H9 (cell line): ENCODE measurements around the gene OR6V1. TPM values are rescaled to one million over a fixed set of nuclear protein-coding genes. Genes with fewer than 3 reads are reported as not detected.

Experiments
- DNase-seq: peaks from one replicate; pipeline ENCODE4 v3.0.0-alpha.2; 2017
- H2AFZ ChIP-seq: one replicate; pipeline ENCODE4 v1.6.1; 2013; ENCODE audit warnings: mild to moderate bottlenecking, low read length, control low read depth, moderate library complexity
- H2AK5ac ChIP-seq: 2 replicates; pipeline ENCODE4 v1.6.1; 2013; ENCODE audit warnings: low read length, control low read depth, mixed read lengths; ENCODE audit not compliant: insufficient read length
- H2BK120ac ChIP-seq: one replicate; pipeline ENCODE4 v1.6.1; 2013; ENCODE audit warnings: low read depth, mild to moderate bottlenecking, low read length, control low read depth, inconsistent platforms; ENCODE audit not compliant: poor library complexity, severe bottlenecking
- H2BK12ac ChIP-seq: 2 replicates; pipeline ENCODE4 v1.6.1; 2013; ENCODE audit warnings: low read length, control low read depth, mixed read lengths, low read depth; ENCODE audit not compliant: insufficient read length
- H2BK15ac ChIP-seq: 2 replicates; pipeline ENCODE4 v1.6.1; 2013; ENCODE audit warnings: low read depth, low read length, control low read depth
- H2BK20ac ChIP-seq: one replicate; pipeline ENCODE4 v1.6.1; 2013; ENCODE audit warnings: low read depth, mild to moderate bottlenecking, low read length, control low read depth, inconsistent platforms; ENCODE audit not compliant: poor library complexity, severe bottlenecking
- H2BK5ac ChIP-seq: 2 replicates; pipeline ENCODE4 v1.6.1; 2013; ENCODE audit warnings: low read length, control low read depth, mixed read lengths; ENCODE audit not compliant: insufficient read length
- H3K14ac ChIP-seq: 2 replicates; pipeline ENCODE4 v1.6.1; 2013; ENCODE audit warnings: low read length, control low read depth; ENCODE audit not compliant: insufficient read depth
- H3K18ac ChIP-seq: 2 replicates; pipeline ENCODE4 v1.6.1; 2013; ENCODE audit warnings: low read depth, mild to moderate bottlenecking, mixed read lengths, low read length, control low read depth; ENCODE audit not compliant: insufficient read length
- H3K23ac ChIP-seq: 2 replicates; pipeline ENCODE4 v1.6.1; 2013; ENCODE audit warnings: low read length, control low read depth, mixed read lengths, low read depth; ENCODE audit not compliant: insufficient read length
- H3K23me2 ChIP-seq: 2 replicates; pipeline ENCODE4 v1.6.1; 2013; ENCODE audit warnings: low read depth, mild to moderate bottlenecking, mixed read lengths, low read length, control low read depth; ENCODE audit not compliant: insufficient read length, poor library complexity, severe bottlenecking
- H3K27ac ChIP-seq: 2 replicates; pipeline ENCODE4 v1.5.1; 2013; ENCODE audit warnings: low read length, control low read depth, mixed read lengths, low read depth; ENCODE audit not compliant: insufficient read length
- H3K27me3 ChIP-seq: 2 replicates; pipeline ENCODE4 v1.6.1; 2013; ENCODE audit warnings: low read length, control low read depth, inconsistent platforms; ENCODE audit not compliant: insufficient read depth
- H3K4ac ChIP-seq: 2 replicates; pipeline ENCODE4 v1.6.1; 2013; ENCODE audit warnings: low read depth, mild to moderate bottlenecking, control low read depth, inconsistent platforms, low read length, moderate library complexity
- H3K4me1 ChIP-seq: 2 replicates; pipeline ENCODE4 v1.6.1; 2013; ENCODE audit warnings: low read length, control low read depth, inconsistent platforms; ENCODE audit not compliant: insufficient read depth
- H3K4me2 ChIP-seq: 2 replicates; pipeline ENCODE4 v1.6.1; 2013; ENCODE audit warnings: low read length, control low read depth, mixed read lengths; ENCODE audit not compliant: insufficient read length, insufficient read depth
- H3K56ac ChIP-seq: 2 replicates; pipeline ENCODE4 v1.6.1; 2013; ENCODE audit warnings: low read depth, mild to moderate bottlenecking, mixed read lengths, low read length, control low read depth; ENCODE audit not compliant: insufficient read length
- H3K79me1 ChIP-seq: 2 replicates; pipeline ENCODE4 v1.6.1; 2013; ENCODE audit warnings: low read depth, mild to moderate bottlenecking, moderate library complexity, low read length, control low read depth, inconsistent platforms; ENCODE audit not compliant: insufficient read depth, poor library complexity, severe bottlenecking
- H3K79me2 ChIP-seq: 2 replicates; pipeline ENCODE4 v1.6.1; 2013; ENCODE audit warnings: low read length, control low read depth, inconsistent platforms; ENCODE audit not compliant: insufficient read depth
- H3K9ac ChIP-seq: 2 replicates; pipeline ENCODE4 v1.6.1; 2013; ENCODE audit warnings: low read length, control low read depth, mixed read lengths; ENCODE audit not compliant: insufficient read length; ENCODE audit errors: extremely low read depth
- H3K9me3 ChIP-seq: one replicate; pipeline ENCODE4 v1.6.1; 2013; ENCODE audit warnings: low read depth, low read length, inconsistent platforms; ENCODE audit not compliant: control insufficient read depth
- H3T11ph ChIP-seq: one replicate; pipeline ENCODE4 v1.6.1; 2013; ENCODE audit warnings: mild to moderate bottlenecking, low read length, control low read depth, inconsistent platforms
- H4K20me1 ChIP-seq: one replicate; pipeline ENCODE4 v1.6.1; 2013; ENCODE audit not compliant: control insufficient read depth, insufficient read length, insufficient read depth
- H4K5ac ChIP-seq: 2 replicates; pipeline ENCODE4 v1.6.1; 2013; ENCODE audit warnings: low read depth, mild to moderate bottlenecking, mixed read lengths, low read length, control low read depth; ENCODE audit not compliant: insufficient read length
- H4K8ac ChIP-seq: replicated peaks from 2 replicates; pipeline ENCODE4 v1.6.1; 2013; ENCODE audit warnings: low read length, control low read depth, mixed read lengths, low read depth; ENCODE audit not compliant: insufficient read length
- H4K91ac ChIP-seq: 2 replicates; pipeline ENCODE4 v1.6.1; 2013; ENCODE audit warnings: low read depth, mild to moderate bottlenecking, moderate library complexity, mixed read lengths, low read length, control low read depth; ENCODE audit not compliant: insufficient read length
- H3K27ac Mint-ChIP-seq, 3 experiments: 2 replicates in 2 of 3; 3 replicates in 1 of 3; pipeline ENCODE4 v1.8.0; 2020 to 2021; ENCODE audit warnings: mixed read lengths in 3 of 3, mild to moderate bottlenecking in 1 of 3, moderate library complexity in 1 of 3
- H3K27me3 Mint-ChIP-seq: 2 replicates; pipeline ENCODE4 v1.8.0; 2021; ENCODE audit warnings: low read depth, mild to moderate bottlenecking, moderate library complexity, mixed read lengths
- H3K36me3 Mint-ChIP-seq, 3 experiments: 2 replicates in 2 of 3; 3 replicates in 1 of 3; pipeline ENCODE4 v1.8.0; 2020 to 2021; ENCODE audit warnings: low read depth in 3 of 3, mixed read lengths in 3 of 3; ENCODE audit not compliant: insufficient read depth in 1 of 3
- H3K4me1 Mint-ChIP-seq, 2 experiments: 2 replicates each; pipeline ENCODE4 v1.8.0; 2020; ENCODE audit warnings: mixed read lengths in 2 of 2
- H3K4me3 Mint-ChIP-seq, 2 experiments: 2 replicates in 1 of 2; 3 replicates in 1 of 2; pipeline ENCODE4 v1.8.0; 2020 to 2021; ENCODE audit warnings: mild to moderate bottlenecking in 2 of 2, mixed read lengths in 2 of 2, moderate library complexity in 1 of 2
- H3K9me3 Mint-ChIP-seq, 2 experiments: 2 replicates in 1 of 2; 3 replicates in 1 of 2; pipeline ENCODE4 v1.8.0; 2020; ENCODE audit warnings: mild to moderate bottlenecking in 2 of 2, mixed read lengths in 2 of 2, moderate library complexity in 1 of 2
- CTCF ChIP-seq: fragments of 200-600 bp; sonication (generic); conservative IDR thresholded peaks from 3 replicates; pipeline ENCODE4 v1.8.0; 2021; ENCODE audit warnings: antibody characterized with exemption, mild to moderate bottlenecking
- WGBS: extraction: QIAGEN DNeasy Blood & Tissue Kit; methylation state at CpG from one replicate; pipeline ENCODE4 v1.1.7; 2013; ENCODE audit warnings: missing lambda C conversion rate, low lambda C conversion rate, mixed read lengths; ENCODE audit not compliant: insufficient read length; ENCODE audit errors: extremely low coverage; 5-methylcytosine and 5-hydroxymethylcytosine counted together
- long read RNA-seq: library from polyadenylated mRNA; unstranded; transcript quantifications from one replicate; pipeline ENCODE4 v2.0.0, GENCODE V29; 2020
- total RNA-seq: library from RNA; stranded (reverse); gene quantifications from 2 replicates; pipeline ENCODE4 v1.2.1, GENCODE V29; 2021

The OR6V1 gene
- total RNA-seq = not detected in 2 replicates
- long read RNA-seq = 0 reads

GRCh38 chr7:143052041-143052440 is at the start of gene OR6V1:
Gene OR6V1 (plus strand): TSS chr7:143052341. CDS start chr7:143052341, 0 bp downstream.
- no peak within 1 kb of the TSS for H2BK5ac ChIP-seq
- H2AFZ ChIP-seq = no peak within 1 kb of the TSS
- H3K56ac ChIP-seq = no peak within 1 kb of the TSS
- H3K9ac ChIP-seq = no peak within 1 kb of the TSS
- peak within 1 kb of the TSS in 1 of 3 experiments; percentile 41; a peak in 1 of 7 replicates for H3K27ac Mint-ChIP-seq
- no peak within 1 kb of the TSS for H2AK5ac ChIP-seq
- H3K79me2 ChIP-seq = no peaks in the 10 kb centered on the region
- no peaks in the 10 kb centered on the region for H3K9me3 ChIP-seq
- no peak within 1 kb of the TSS for H4K5ac ChIP-seq
- H3K14ac ChIP-seq = no peak within 1 kb of the TSS; the same call in 1 of the 2 replicates
- TF ChIP-seq CTCF = no peak
- H3K18ac ChIP-seq = no peak within 1 kb of the TSS
- no peak within 1 kb of the TSS for H3K4me3 Mint-ChIP-seq
- no peak within 1 kb of the TSS for H3K27ac ChIP-seq
- H2BK120ac ChIP-seq = no peak within 1 kb of the TSS
- no peaks in the 10 kb centered on the region for H3K9me3 Mint-ChIP-seq
- no peak within 1 kb of the TSS for H3K4me2 ChIP-seq
- H4K8ac ChIP-seq = no peak within 1 kb of the TSS
- no peaks in the 10 kb centered on the region for H3K4me1 ChIP-seq
- no peaks in the 10 kb centered on the region for H3K79me1 ChIP-seq
- H3K27me3 ChIP-seq = no peaks in the 10 kb centered on the region
- no peaks in the 10 kb centered on the region for H3K4me1 Mint-ChIP-seq
- DNase-seq = no peak
- H3K36me3 Mint-ChIP-seq = no peaks in the 10 kb centered on the region
- no CpG with 5 or more reads among the region's 4 CpGs for WGBS
- no peak within 1 kb of the TSS for H3K23ac ChIP-seq
- H2BK15ac ChIP-seq = no peak within 1 kb of the TSS
- no peak within 1 kb of the TSS for H2BK12ac ChIP-seq
- H3K23me2 ChIP-seq = no peaks in the 10 kb centered on the region
- no peak within 1 kb of the TSS for H3T11ph ChIP-seq
- H2BK20ac ChIP-seq = no peak within 1 kb of the TSS
- H4K91ac ChIP-seq = no peak within 1 kb of the TSS
- H3K4ac ChIP-seq = no peak within 1 kb of the TSS
- H3K27me3 Mint-ChIP-seq = no peaks in the 10 kb centered on the region; the same call in none of the 2 replicates
- H4K20me1 ChIP-seq = no peaks in the 10 kb centered on the region
